Liver (tissue), 9 donors: ENCODE measurements around the gene ACTN2. TPM values are rescaled to one million over a fixed set of nuclear protein-coding genes. Genes with fewer than 3 reads are reported as not detected.

Source experiments
- DNase-seq: peaks from one replicate; pipeline ENCODE4 v3.0.0-alpha.2; 2017; ENCODE audit warnings: low spot score
- H3K27ac ChIP-seq, 2 donors: one replicate each; pipeline ENCODE4 v1.7.0; 2013; ENCODE audit warnings: inconsistent platforms in 2 of 2, low read length in 2 of 2, control low read depth in 1 of 2, low read depth in 1 of 2, mild to moderate bottlenecking in 1 of 2
- H3K27me3 ChIP-seq, 4 donors: one replicate each; pipeline versions ENCODE4 v1.6.1 to v1.7.0; 2013; ENCODE audit warnings: low read length in 3 of 4, inconsistent platforms in 1 of 4, mild to moderate bottlenecking in 1 of 4, moderate library complexity in 1 of 4; ENCODE audit not compliant: control insufficient read depth in 4 of 4, insufficient read depth in 4 of 4
- H3K36me3 ChIP-seq, 4 donors: one replicate each; pipeline versions ENCODE4 v1.6.1 to v1.7.0; 2013; ENCODE audit warnings: low read length in 3 of 4, mild to moderate bottlenecking in 3 of 4, low read depth in 1 of 4, moderate library complexity in 1 of 4; ENCODE audit not compliant: control insufficient read depth in 4 of 4, insufficient read depth in 3 of 4
- H3K4me1 ChIP-seq, 4 donors: one replicate each; pipeline versions ENCODE4 v1.6.1 to v1.7.0; 2013; ENCODE audit warnings: low read length in 3 of 4, mild to moderate bottlenecking in 3 of 4, moderate library complexity in 1 of 4; ENCODE audit not compliant: control insufficient read depth in 4 of 4, insufficient read depth in 4 of 4
- H3K4me3 ChIP-seq, 3 donors: one replicate each; pipeline versions ENCODE4 v1.6.1 to v1.7.0; 2013; ENCODE audit warnings: low read length in 3 of 3, control low read depth in 1 of 3, low read depth in 1 of 3, mild to moderate bottlenecking in 1 of 3
- H3K9ac ChIP-seq, 2 donors: one replicate each; pipeline ENCODE4 v1.7.0; 2013; ENCODE audit warnings: low read length in 2 of 2, mild to moderate bottlenecking in 2 of 2, moderate library complexity in 2 of 2, control low read depth in 1 of 2, low read depth in 1 of 2
- H3K9me3 ChIP-seq, 4 donors: one replicate each; pipeline versions ENCODE4 v1.6.1 to v1.7.0; 2013; ENCODE audit warnings: low read length in 3 of 4; ENCODE audit not compliant: control insufficient read depth in 4 of 4
- ATF3 ChIP-seq: IDR thresholded peaks from 2 replicates; pipeline ENCODE4 v1.6.1; 2016; ENCODE audit warnings: antibody characterized with exemption
- CTCF ChIP-seq: fragments of 150-350 bp; IDR thresholded peaks from 2 replicates; pipeline ENCODE4 v1.5.1; 2017; ENCODE audit warnings: improper control_type of control experiment, low read depth, low read length; ENCODE audit not compliant: missing input control
- EGR1 ChIP-seq, 2 donors: IDR thresholded peaks; 2 replicates each; pipeline ENCODE4 v1.6.1; 2016 to 2018; ENCODE audit warnings: antibody characterized with exemption in 2 of 2, low read depth in 2 of 2
- FOXA1 ChIP-seq: IDR thresholded peaks from 2 replicates; pipeline ENCODE4 v1.6.1; 2016; ENCODE audit warnings: antibody characterized with exemption
- FOXA2 ChIP-seq: IDR thresholded peaks from 2 replicates; pipeline ENCODE4 v1.6.1; 2016; ENCODE audit warnings: antibody characterized with exemption
- HNF4A ChIP-seq, 2 donors: conservative IDR thresholded peaks; 2 replicates each; pipeline ENCODE4 v1.6.1; 2016; ENCODE audit warnings: antibody characterized with exemption in 2 of 2, mild to moderate bottlenecking in 2 of 2
- HNF4G ChIP-seq: IDR thresholded peaks from 2 replicates; pipeline ENCODE4 v1.6.1; 2016; ENCODE audit warnings: antibody characterized with exemption
- MAX ChIP-seq: IDR thresholded peaks from 2 replicates; pipeline ENCODE4 v1.6.1; 2016; ENCODE audit warnings: antibody characterized with exemption
- NR2F2 ChIP-seq: IDR thresholded peaks from 2 replicates; pipeline ENCODE4 v1.6.1; 2016; ENCODE audit warnings: antibody characterized with exemption
- RAD21 ChIP-seq, 2 donors: IDR thresholded peaks; 2 replicates each; pipeline ENCODE4 v1.6.1; 2016; ENCODE audit warnings: antibody characterized with exemption in 2 of 2, mild to moderate bottlenecking in 2 of 2
- REST ChIP-seq: IDR thresholded peaks from 2 replicates; pipeline ENCODE4 v1.6.1; 2016; ENCODE audit warnings: antibody characterized with exemption, mild to moderate bottlenecking
- RXRA ChIP-seq, 2 donors: IDR thresholded peaks; 2 replicates each; pipeline ENCODE4 v1.6.1; 2017 to 2018; ENCODE audit warnings: antibody characterized with exemption in 2 of 2, mild to moderate bottlenecking in 1 of 2
- SP1 ChIP-seq: IDR thresholded peaks from 2 replicates; pipeline ENCODE4 v1.6.1; 2018; ENCODE audit warnings: antibody characterized with exemption, mild to moderate bottlenecking
- TAF1 ChIP-seq: conservative IDR thresholded peaks from 2 replicates; pipeline ENCODE4 v1.6.1; 2016; ENCODE audit warnings: antibody characterized with exemption, mild to moderate bottlenecking
- YY1 ChIP-seq: IDR thresholded peaks from 2 replicates; pipeline ENCODE4 v1.6.1; 2016; ENCODE audit warnings: antibody characterized with exemption, mild to moderate bottlenecking
- WGBS: extraction: QIAGEN DNeasy Blood & Tissue Kit; methylation state at CpG from one replicate; pipeline ENCODE4 v1.1.7; 2013; 5-methylcytosine and 5-hydroxymethylcytosine counted together
- polyA plus RNA-seq, 2 donors: library from polyadenylated mRNA; stranded (reverse) in 1 of 2; unstranded in 1 of 2; fragments of 200-250 nt in 1 of 2; fragments of >200 nt in 1 of 2; fragmentation: Nextera tagmentation in 1 of 2; extraction: Ambion mirVana in 1 of 2; gene quantifications; one replicate each; pipeline versions ENCODE4 v1.2.1 to v1.2.3, GENCODE V29; 2013 to 2015
- total RNA-seq, 2 donors: library from RNA; depleted of rRNA; stranded (reverse); fragments of >200 nt; gene quantifications; one replicate each; pipeline ENCODE4 v1.2.3, GENCODE V29; 2014
- donor health status: healthy.
- donor health status: healthy.
- donor health status: healthy.
- donor health status: healthy.
- donor health status: healthy.

The ACTN2 gene
- total and polyA plus RNA-seq, 4 donors, result 0.08 to 0.81 (median 0.15) TPM

GRCh38 chr1:236681219-236681618, 5.1 kb upstream of the ACTN2 start:
- Histone ChIP-seq H3K4me3 (no peak overlapping the region), H3K27ac (no peak overlapping the region), H3K36me3 (no peaks in the 10 kb centered on the region), H3K9me3 (peaks cover 0 to 3% (median 0%) of the 10 kb centered on the region in 4 donors), H3K4me1 (peaks cover 0 to 2% (median 0%) of the 10 kb centered on the region in 4 donors), H3K27me3 (peaks cover 0 to 7% (median under 1%) of the 10 kb centered on the region in 4 donors), H3K9ac (no peak overlapping the region)
- TF ChIP-seq HNF4A (conservative IDR thresholded peaks at IDR 0.05), result no peak
- no peak for TF ChIP-seq HNF4G
- no peak for TF ChIP-seq REST
- no peak for TF ChIP-seq YY1
- TF ChIP-seq EGR1 (IDR thresholded peaks at IDR 0.05; ENCODE audit: low read depth in 2 of 2), result no peak
- TF ChIP-seq CTCF, result no peak
- no peak for TF ChIP-seq TAF1
- no peak for TF ChIP-seq ATF3
- no peak for TF ChIP-seq NR2F2
- no peak for TF ChIP-seq FOXA2
- no peak for TF ChIP-seq SP1
- TF ChIP-seq MAX, result no peak
- TF ChIP-seq FOXA1, result no peak
- WGBS, result 70% methylated on average over 3 of the region's 3 CpGs
- no peak for DNase-seq

GRCh38 chr1:236685205-236685916, 938 bp upstream of the ACTN2 start:
- WGBS, result 78% methylated on average over 12 of the region's 12 CpGs
- peaks cover 0 to 9% (median 5%) of the 10 kb centered on the region in 4 donors for H3K4me1 ChIP-seq
- DNase-seq, result no peak
- peaks cover 0 to 12% (median 5%) of the 10 kb centered on the region in 4 donors for H3K27me3 ChIP-seq
- H3K9ac ChIP-seq, result no peak overlapping the region
- no peak overlapping the region for H3K27ac ChIP-seq
- H3K36me3 ChIP-seq, result no peaks in the 10 kb centered on the region
- H3K9me3 ChIP-seq, result peaks cover 0 to 3% (median 0%) of the 10 kb centered on the region in 4 donors
- no peak overlapping the region for H3K4me3 ChIP-seq
- TF ChIP-seq RXRA (IDR thresholded peaks at IDR 0.05), result no peak
- TF ChIP-seq REST, result no peak
- TF ChIP-seq RAD21 (IDR thresholded peaks at IDR 0.05), result no peak
- no peak for TF ChIP-seq SP1
